Body of pancreas (tissue), 4 donors: ENCODE measurements around the gene PBOV1.

ENCODE experiments used
- POLR2A ChIP-seq, 3 donors: fragments of 450-650 bp; IDR thresholded peaks; one replicate each; pipeline ENCODE4 v1.6.1; 2016; ENCODE audit warnings: antibody characterized with exemption in 3 of 3, mild to moderate bottlenecking in 2 of 3
- TF ChIP-seq, protein P1 (sequence below), 7 experiments: fragments of 450-650 bp in 4 of 7; fragments of 200-600 bp in 3 of 7; sonication (generic) in 3 of 7; IDR thresholded peaks; one replicate each; pipeline ENCODE4 v1.5.1; 2016 to 2019; ENCODE audit warnings: antibody characterized with exemption in 7 of 7

DNA sequence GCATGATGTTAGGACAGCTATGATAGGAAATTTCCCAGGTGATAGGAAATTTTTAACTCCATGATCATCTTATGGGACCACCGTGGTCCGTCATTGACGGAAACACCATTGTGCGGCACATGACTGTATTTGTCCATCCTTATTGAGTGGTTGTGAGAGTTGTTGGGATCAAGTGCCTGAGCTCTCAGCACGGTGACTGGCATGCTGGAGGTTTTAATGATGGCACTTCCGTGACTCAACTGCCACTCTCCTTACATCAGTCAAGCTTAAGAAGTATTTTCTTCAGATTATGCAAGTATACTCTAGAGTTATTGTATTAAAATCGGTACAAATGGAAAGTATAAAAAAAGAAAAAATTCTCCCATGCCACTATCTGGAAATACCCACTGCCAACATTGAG is 20.7 kb downstream of the PBOV1 start:
- TF ChIP-seq POLR2A (IDR thresholded peaks at IDR 0.05) = no peak
- TF ChIP-seq, protein P1, sequence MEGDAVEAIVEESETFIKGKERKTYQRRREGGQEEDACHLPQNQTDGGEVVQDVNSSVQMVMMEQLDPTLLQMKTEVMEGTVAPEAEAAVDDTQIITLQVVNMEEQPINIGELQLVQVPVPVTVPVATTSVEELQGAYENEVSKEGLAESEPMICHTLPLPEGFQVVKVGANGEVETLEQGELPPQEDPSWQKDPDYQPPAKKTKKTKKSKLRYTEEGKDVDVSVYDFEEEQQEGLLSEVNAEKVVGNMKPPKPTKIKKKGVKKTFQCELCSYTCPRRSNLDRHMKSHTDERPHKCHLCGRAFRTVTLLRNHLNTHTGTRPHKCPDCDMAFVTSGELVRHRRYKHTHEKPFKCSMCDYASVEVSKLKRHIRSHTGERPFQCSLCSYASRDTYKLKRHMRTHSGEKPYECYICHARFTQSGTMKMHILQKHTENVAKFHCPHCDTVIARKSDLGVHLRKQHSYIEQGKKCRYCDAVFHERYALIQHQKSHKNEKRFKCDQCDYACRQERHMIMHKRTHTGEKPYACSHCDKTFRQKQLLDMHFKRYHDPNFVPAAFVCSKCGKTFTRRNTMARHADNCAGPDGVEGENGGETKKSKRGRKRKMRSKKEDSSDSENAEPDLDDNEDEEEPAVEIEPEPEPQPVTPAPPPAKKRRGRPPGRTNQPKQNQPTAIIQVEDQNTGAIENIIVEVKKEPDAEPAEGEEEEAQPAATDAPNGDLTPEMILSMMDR (IDR thresholded peaks at IDR 0.05) = no peak
